PC-3 (cell line): ENCODE data around the gene CANX. TPM values are rescaled to one million over a fixed set of nuclear protein-coding genes. Genes with fewer than 3 reads are reported as not detected.

Experiments
- ATAC-seq: fragments of 200-7000 bp; cut with Tn5 transposase; 2 replicates; pipeline ENCODE4 v1.9.1; 2020; ENCODE audit warnings: mild to moderate bottlenecking, moderate library complexity
- BruUV-seq: library from RNA; stranded (reverse); fragments of 400-500 nt; replicated peaks from 2 replicates; lab custom pipeline; 2021; lab: Mats Ljungman, UMichigan
- CTCF ChIA-PET: fragments of 300-600 bp; sonication (Branson Sonifier 250); formaldehyde crosslinking; loops from one replicate; lab custom pipeline; 2022; ENCODE audit warnings: antibody characterized with exemption; lab: Charles Lee
- POLR2A ChIA-PET: fragments of 300-600 bp; sonication (Branson Sonifier 250); formaldehyde crosslinking; loops from one replicate; lab custom pipeline; 2022; ENCODE audit warnings: antibody characterized with exemption; ENCODE audit not compliant: unreplicated experiment; lab: Charles Lee
- DNase-seq: peaks from one replicate; pipeline ENCODE4 v3.0.0-alpha.2; 2015
- H2AFZ ChIP-seq: fragments of 300-600 bp; sonication (generic); 2 replicates; pipeline ENCODE4 v1.6.0; 2016; ENCODE audit warnings: antibody characterized with exemption, low read length
- H3F3A ChIP-seq: fragments of 300-600 bp; sonication (generic); one replicate; pipeline ENCODE4 v1.6.0; 2017; ENCODE audit warnings: antibody characterized with exemption, low read length, control low read depth, mild to moderate bottlenecking; ENCODE audit not compliant: unreplicated experiment
- H3K27ac ChIP-seq: fragments of 300-600 bp; sonication (generic); 2 replicates; pipeline ENCODE4 v1.5.1; 2016; ENCODE audit warnings: mild to moderate bottlenecking, low read length
- H3K27me3 ChIP-seq: fragments of 300-600 bp; sonication (generic); 2 replicates; pipeline ENCODE4 v1.6.1; 2016; ENCODE audit warnings: low read length, mixed read lengths
- H3K36me3 ChIP-seq: fragments of 300-600 bp; sonication (generic); 2 replicates; pipeline ENCODE4 v1.6.1; 2016; ENCODE audit warnings: low read depth, mixed run types, low read length, mixed read lengths
- H3K4me1 ChIP-seq: fragments of 300-600 bp; sonication (generic); 2 replicates; pipeline ENCODE4 v1.5.1; 2016; ENCODE audit warnings: low read length; ENCODE audit not compliant: insufficient read depth
- H3K4me2 ChIP-seq: fragments of 300-600 bp; sonication (generic); 2 replicates; pipeline ENCODE4 v1.6.0; 2016; ENCODE audit warnings: low read length
- H3K4me3 ChIP-seq: fragments of 300-600 bp; sonication (generic); 2 replicates; pipeline ENCODE4 v1.5.1; 2016; ENCODE audit warnings: mild to moderate bottlenecking, low read length, mixed read lengths
- H3K79me2 ChIP-seq: fragments of 300-600 bp; sonication (generic); 2 replicates; pipeline ENCODE4 v1.6.1; 2017; ENCODE audit warnings: low read length, mixed read lengths
- H3K9ac ChIP-seq: fragments of 300-600 bp; sonication (generic); 2 replicates; pipeline ENCODE4 v1.6.0; 2016; ENCODE audit warnings: mild to moderate bottlenecking, low read length
- H3K9me2 ChIP-seq: fragments of 300-600 bp; sonication (generic); replicated peaks from 2 replicates; pipeline ENCODE4 v1.6.1; 2016; ENCODE audit warnings: mixed run types, low read length, mixed read lengths
- H3K9me3 ChIP-seq: fragments of 300-600 bp; sonication (generic); 2 replicates; pipeline ENCODE4 v1.6.1; 2016; ENCODE audit warnings: low read length, mixed read lengths
- H4K20me1 ChIP-seq: fragments of 300-600 bp; sonication (generic); 2 replicates; pipeline ENCODE4 v1.6.1; 2016; ENCODE audit warnings: low read length, mixed read lengths
- CTCF ChIP-seq: fragments of 300-600 bp; sonication (generic); conservative IDR thresholded peaks from 2 replicates; pipeline ENCODE4 v1.5.1; 2017; ENCODE audit warnings: antibody characterized with exemption, low read depth, mild to moderate bottlenecking, low read length
- EZH2 ChIP-seq: fragments of 300-600 bp; sonication (generic); IDR thresholded peaks from one replicate; pipeline ENCODE4 v1.6.1; 2017; ENCODE audit warnings: antibody characterized with exemption, mild to moderate bottlenecking, low read length; ENCODE audit not compliant: unreplicated experiment
- EZH2phosphoT487 ChIP-seq: fragments of 300-600 bp; sonication (generic); IDR thresholded peaks from 2 replicates; pipeline ENCODE4 v1.6.1; 2018; ENCODE audit warnings: mild to moderate bottlenecking, antibody characterized with exemption, low read length, borderline replicate concordance
- intact Hi-C: fragments of 100-400 bp; cut with micrococcal nuclease; formaldehyde crosslinking; loops from 2 replicates; pipeline ENCODE4 v1.9.0; 2023
- total RNA-seq: library from RNA; depleted of rRNA; stranded (reverse); fragments of >200 nt; gene quantifications from 2 replicates; pipeline ENCODE4 v1.2.3, GENCODE V29; 2014

Gene CANX
- total RNA-seq, 1 experiment from 2014 or later = 293 TPM

DNA sequence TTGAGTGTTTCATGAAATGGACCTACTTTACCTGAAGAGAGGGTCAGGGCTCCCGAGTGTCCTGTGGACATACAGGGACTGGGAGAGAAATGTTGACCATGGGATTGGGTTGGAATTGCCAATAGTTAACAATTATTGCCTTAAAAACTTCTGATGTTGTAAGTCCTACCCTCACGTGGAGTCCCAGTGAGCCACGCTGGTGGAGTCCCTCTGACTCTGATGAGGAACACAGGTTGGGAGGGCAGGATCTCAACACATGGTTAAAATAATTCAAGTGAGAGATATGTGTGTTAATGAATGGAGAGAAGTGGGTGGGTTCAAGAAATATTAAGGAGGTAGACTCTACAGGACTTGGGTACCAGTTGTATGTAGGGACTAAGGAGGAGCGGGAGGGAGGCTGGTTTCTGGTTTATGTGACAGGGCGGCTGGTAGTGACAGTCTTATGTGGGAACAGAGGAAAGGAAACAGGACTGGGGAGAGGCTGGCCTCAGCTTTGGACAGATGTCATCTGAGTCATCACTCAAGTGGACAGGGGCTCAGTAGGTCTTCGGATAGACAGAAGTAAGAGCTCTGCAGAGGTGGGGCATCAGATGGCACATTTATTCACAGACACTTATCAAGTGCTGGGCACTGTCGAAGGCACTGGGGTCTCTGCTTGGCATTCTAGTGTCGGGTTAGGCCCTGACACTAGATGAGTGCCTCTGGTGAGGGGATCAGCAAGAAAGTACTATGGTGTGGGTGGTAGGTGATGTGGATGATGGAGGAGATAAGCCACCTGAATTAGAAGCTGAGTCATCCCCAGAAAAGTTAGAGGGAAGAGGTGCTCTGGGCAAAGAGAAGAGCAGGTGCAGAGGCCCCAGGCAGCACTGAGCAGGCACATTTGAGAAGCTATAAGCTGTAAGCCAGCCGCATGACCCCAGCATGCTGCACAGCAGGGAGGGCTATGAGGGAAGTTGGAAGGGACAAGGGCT is 61.1 kb downstream of the CANX start:
- Histone ChIP-seq H4K20me1 (no peaks in the 10 kb centered on the region), H3K36me3 (no peaks in the 10 kb centered on the region), H3K27ac (no peak overlapping the region), H3K9me3 (no peaks in the 10 kb centered on the region), H3K9me2 (no peaks in the 10 kb centered on the region), H3F3A (peaks cover 8% of the 10 kb centered on the region), H3K9ac (no peak overlapping the region), H3K79me2 (peaks cover 57% of the 10 kb centered on the region), H3K4me2 (no peak overlapping the region), H3K4me3 (no peak overlapping the region), H3K27me3 (no peaks in the 10 kb centered on the region), H3K4me1 (peaks cover 29% of the 10 kb centered on the region), H2AFZ (no peak overlapping the region)
- CTCF ChIA-PET = interaction anchor here (0.5 kb wide), 1 partner anchor 36 kb away, joined by 3 read pairs; no protein-coding TSS in a partner anchor
- DNase-seq = no peak
- TF ChIP-seq EZH2phosphoT487 = no peak
- TF ChIP-seq EZH2 = no peak
- TF ChIP-seq CTCF = no peak
- no peak for ATAC-seq
- BruUV-seq = no TSS peak
- POLR2A ChIA-PET = no interaction called here
- intact Hi-C loops = no loop called here

GRCh38 chr5:179762079-179762780 is 63.5 kb downstream of the CANX start:
- ChIA-PET POLR2A (interaction anchor here (0.5 to 1.1 kb wide), 2 partner anchors 138 to 142 kb away, joined by 3 to 4 read pairs; partner anchors contain the start of gene HNRNPH1), CTCF (interaction anchor here (0.6 to 0.7 kb wide), 2 partner anchors 34 to 75 kb away, joined by 3 to 4 read pairs; no protein-coding TSS in a partner anchor)
- Histone ChIP-seq H3K4me1 (peaks cover 42% of the 10 kb centered on the region), H3K4me3 (no peak overlapping the region), H3K36me3 (peaks cover 10% of the 10 kb centered on the region; the same call in 1 of the 2 replicates), H3K79me2 (peaks cover 54% of the 10 kb centered on the region), H3K27ac (peak overlapping the region; percentile 19), H2AFZ (no peak overlapping the region), H4K20me1 (no peaks in the 10 kb centered on the region), H3K9me2 (no peaks in the 10 kb centered on the region), H3K27me3 (no peaks in the 10 kb centered on the region), H3K4me2 (peak overlapping the region; percentile 50), H3K9me3 (no peaks in the 10 kb centered on the region), H3F3A (peaks cover 8% of the 10 kb centered on the region), H3K9ac (no peak overlapping the region)
- intact Hi-C loops = loop anchor here (2.0 kb wide), 2 partner anchors 29 to 59 kb away; partner anchors contain the start of genes MAML1 and SQSTM1
- TF ChIP-seq EZH2phosphoT487 (no peak), CTCF (no peak), EZH2 (no peak)
- ATAC-seq = peak; percentile 27
- DNase-seq = peak; percentile 1
- no TSS peak for BruUV-seq
